HEK293T (cell line): ENCODE measurements around the gene MEST.
"Not testable (repeated sequence)": the region's sequence is repeated elsewhere in the genome, so short reads cannot be mapped to it uniquely, and the experiment has no call there.

Experiments used
- CTCF ChIA-PET: fragments of 350-600 bp; formaldehyde crosslinking; extraction: SDS; loops from one replicate; lab custom pipeline; 2021; ENCODE audit warnings: antibody characterized with exemption, inconsistent platforms; lab: Yijun Ruan, JAX
- POLR2A ChIA-PET: fragments of 350-600 bp; formaldehyde crosslinking; extraction: SDS; loops from one replicate; lab custom pipeline; 2020; ENCODE audit warnings: antibody characterized with exemption, inconsistent platforms; lab: Yijun Ruan, JAX
- DNase-seq: peaks from one replicate; pipeline ENCODE4 v3.0.0; 2012; ENCODE audit warnings: mixed read lengths; ENCODE audit errors: extremely low spot score
- ARNT ChIP-seq: fragments of 450-650 bp; IDR thresholded peaks from 2 replicates; pipeline ENCODE4 v1.6.1; 2017; ENCODE audit warnings: mild to moderate bottlenecking
- BHLHE40 ChIP-seq: fragments of 450-650 bp; IDR thresholded peaks from 2 replicates; pipeline ENCODE4 v1.6.1; 2016; ENCODE audit warnings: mild to moderate bottlenecking, moderate library complexity, borderline replicate concordance
- CTBP1 ChIP-seq: fragments of 450-650 bp; IDR thresholded peaks from 2 replicates; pipeline ENCODE4 v1.6.1; 2016; ENCODE audit warnings: borderline replicate concordance
- ELF4 ChIP-seq: fragments of 450-650 bp; IDR thresholded peaks from 2 replicates; pipeline ENCODE4 v1.6.1; 2017; ENCODE audit warnings: antibody characterized with exemption
- FOXA1 ChIP-seq: fragments of 450-650 bp; IDR thresholded peaks from 2 replicates; pipeline ENCODE4 v1.6.1; 2016; ENCODE audit warnings: mild to moderate bottlenecking
- FOXK2 ChIP-seq: fragments of 450-650 bp; IDR thresholded peaks from 2 replicates; pipeline ENCODE4 v1.6.1; 2016; ENCODE audit warnings: mild to moderate bottlenecking
- FOXM1 ChIP-seq: fragments of 450-650 bp; IDR thresholded peaks from 2 replicates; pipeline ENCODE4 v1.6.1; 2017; ENCODE audit warnings: mild to moderate bottlenecking, borderline replicate concordance
- HDGF ChIP-seq: fragments of 450-650 bp; IDR thresholded peaks from 2 replicates; pipeline ENCODE4 v1.6.1; 2017; ENCODE audit warnings: antibody characterized with exemption, borderline replicate concordance
- L3MBTL2 ChIP-seq: fragments of 450-650 bp; conservative IDR thresholded peaks from 2 replicates; pipeline ENCODE4 v1.6.1; 2016; ENCODE audit warnings: mild to moderate bottlenecking
- LEF1 ChIP-seq: fragments of 450-650 bp; IDR thresholded peaks from 2 replicates; pipeline ENCODE4 v1.6.1; 2017; ENCODE audit warnings: mild to moderate bottlenecking, borderline replicate concordance
- NFRKB ChIP-seq: fragments of 450-650 bp; IDR thresholded peaks from 2 replicates; pipeline ENCODE4 v1.6.1; 2016; ENCODE audit warnings: mild to moderate bottlenecking, moderate library complexity
- PKNOX1 ChIP-seq: fragments of 450-650 bp; IDR thresholded peaks from 2 replicates; pipeline ENCODE4 v1.6.1; 2016
- SP1 ChIP-seq: fragments of 450-650 bp; IDR thresholded peaks from 2 replicates; pipeline ENCODE4 v1.6.1; 2017
- SUZ12 ChIP-seq: fragments of 450-650 bp; IDR thresholded peaks from 2 replicates; pipeline ENCODE4 v1.6.1; 2016; ENCODE audit warnings: mild to moderate bottlenecking
- TARDBP ChIP-seq: fragments of 450-650 bp; IDR thresholded peaks from 2 replicates; pipeline ENCODE4 v1.6.1; 2016
- ZNF384 ChIP-seq: fragments of 450-650 bp; IDR thresholded peaks from 2 replicates; pipeline ENCODE4 v1.6.1; 2016

The MEST gene

GRCh38 chr7:130494431-130494858 is 2.6 kb downstream of the MEST start:
- ChIA-PET CTCF (no interaction called here), POLR2A (no interaction called here)
- no peak for DNase-seq
- TF ChIP-seq SUZ12 = no peak
- TF ChIP-seq NFRKB = no peak
- TF ChIP-seq BHLHE40 = no peak
- TF ChIP-seq CTBP1 = no peak
- no peak for TF ChIP-seq ARNT
- no peak for TF ChIP-seq TARDBP
- no peak for TF ChIP-seq LEF1
- TF ChIP-seq HDGF = no peak
- no peak for TF ChIP-seq SP1
- no peak for TF ChIP-seq FOXK2
- no peak for TF ChIP-seq L3MBTL2
- no peak for TF ChIP-seq FOXM1
- no peak for TF ChIP-seq ZNF384
- TF ChIP-seq ELF4 = no peak
- no peak for TF ChIP-seq FOXA1
- TF ChIP-seq PKNOX1 = no peak

- CTCF ChIA-PET = no interaction called here
- no peak for DNase-seq
- TF ChIP-seq HDGF (no peak), LEF1 (no peak)
- POLR2A ChIA-PET = no interaction called here
These were observed 8.6 kb downstream of the MEST start for GRCh38 chr7:130500463-130500862.

- CTCF ChIA-PET = no interaction called here
- DNase-seq = no peak
- no peak for TF ChIP-seq FOXK2
- no peak for TF ChIP-seq ARNT
- no peak for TF ChIP-seq FOXA1
- no peak for TF ChIP-seq FOXM1
- no peak for TF ChIP-seq ZNF384
- TF ChIP-seq SUZ12 = no peak
- TF ChIP-seq L3MBTL2 = no peak
- POLR2A ChIA-PET = no interaction called here
These were observed 9.0 kb downstream of the MEST start for GRCh38 chr7:130500910-130501309.

- TF ChIP-seq CTBP1 (no peak), BHLHE40 (no peak), SP1 (no peak), LEF1 (no peak), ZNF384 (no peak), FOXA1 (no peak), FOXM1 (no peak), L3MBTL2 (no peak), SUZ12 (no peak), NFRKB (no peak), HDGF (no peak), ARNT (no peak), ELF4 (no peak), TARDBP (no peak), PKNOX1 (no peak), FOXK2 (no peak)
- no peak for DNase-seq
- POLR2A ChIA-PET = no interaction called here
- CTCF ChIA-PET = no interaction called here
These were observed 13.9 kb downstream of the MEST start for GRCh38 chr7:130505753-130506152.

- POLR2A ChIA-PET = no interaction called here
- no peak for DNase-seq
- no peak for TF ChIP-seq TARDBP
- no peak for TF ChIP-seq L3MBTL2
- TF ChIP-seq SUZ12 = no peak
- no peak for TF ChIP-seq SP1
- no peak for TF ChIP-seq FOXM1
- TF ChIP-seq FOXK2 = no peak
- no peak for TF ChIP-seq ELF4
- no peak for TF ChIP-seq FOXA1
- CTCF ChIA-PET = no interaction called here
These were observed 14.5 kb downstream of the MEST start for GRCh38 chr7:130506358-130506757.

GRCh38 chr7:130512038-130512437 is 20.2 kb downstream of the MEST start:
- CTCF ChIA-PET, DNase-seq, POLR2A ChIA-PET: not testable (repeated sequence)

GRCh38 chr7:130513447-130513846 is 21.6 kb downstream of the MEST start:
- POLR2A ChIA-PET = no interaction called here
- CTCF ChIA-PET = no interaction called here
- DNase-seq = no peak
- TF ChIP-seq L3MBTL2 (no peak), FOXM1 (no peak), CTBP1 (no peak), FOXA1 (no peak)

- ChIA-PET POLR2A (no interaction called here), CTCF (no interaction called here)
- TF ChIP-seq L3MBTL2 = no peak
- TF ChIP-seq TARDBP = no peak
- no peak for TF ChIP-seq FOXK2
- no peak for TF ChIP-seq CTBP1
- TF ChIP-seq HDGF = no peak
- TF ChIP-seq BHLHE40 = no peak
- TF ChIP-seq LEF1 = no peak
- no peak for TF ChIP-seq PKNOX1
- no peak for TF ChIP-seq SUZ12
- no peak for TF ChIP-seq ARNT
- no peak for TF ChIP-seq SP1
- TF ChIP-seq FOXM1 = no peak
- DNase-seq = no peak
These were observed 23.6 kb downstream of the MEST start for GRCh38 chr7:130515315-130516040.
